Brain microvascular endothelial cell (primary cell): ENCODE measurements around the gene QSOX2.

Experiments
- DNase-seq: peaks from one replicate; pipeline ENCODE4 v3.0.0-alpha.2; 2020
- H3K27ac ChIP-seq: fragments of 250-450 bp; sonication (Bioruptor Pico); 2 replicates; pipeline ENCODE4 v1.5.1; 2020; ENCODE audit warnings: mild to moderate bottlenecking, moderate library complexity
- H3K27me3 ChIP-seq: fragments of 250-450 bp; sonication (Bioruptor Pico); replicated peaks from 2 replicates; pipeline ENCODE4 v1.5.1; 2020; ENCODE audit warnings: mild to moderate bottlenecking
- H3K36me3 ChIP-seq: fragments of 250-450 bp; sonication (Bioruptor Pico); replicated peaks from 2 replicates; pipeline ENCODE4 v1.5.1; 2020; ENCODE audit warnings: mild to moderate bottlenecking
- H3K4me3 ChIP-seq: 2 replicates; pipeline ENCODE4 v1.5.1; 2011; ENCODE audit warnings: low read depth, mild to moderate bottlenecking, control low read depth, low read length, moderate library complexity
- in situ Hi-C: cut with HindIII; loops from 2 replicates; pipeline ENCODE4 v1.10.0; 2017; ENCODE audit warnings: low sequenced_read_pairs, low pct_ligation_motif_present
- TF ChIP-seq, protein P1 (sequence below): IDR thresholded peaks from 2 replicates; pipeline ENCODE4 v1.5.1; 2011; ENCODE audit warnings: low read depth, mild to moderate bottlenecking, moderate library complexity, low read length, control low read depth, inconsistent platforms; ENCODE audit errors: missing control alignments

QSOX2 gene

DNA sequence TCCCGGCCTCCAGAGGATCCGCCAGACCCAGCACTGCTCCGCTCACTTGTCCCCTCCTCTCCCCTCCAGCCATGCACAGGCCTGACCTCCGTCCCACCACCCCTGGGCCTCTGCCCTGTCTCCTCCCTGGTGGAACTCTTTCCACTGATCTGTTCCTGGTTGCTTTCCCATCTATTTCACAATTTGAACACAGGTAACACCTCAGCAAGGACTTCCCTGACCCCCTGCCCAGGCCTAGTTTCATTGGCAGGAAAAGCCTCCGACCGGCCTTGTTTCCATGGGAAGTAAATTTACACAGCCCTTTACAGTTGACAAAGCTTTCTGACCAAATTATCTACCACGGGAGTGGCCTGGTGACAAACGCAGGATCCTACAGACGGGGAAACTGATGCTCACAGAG lies 14.8 kb downstream of the QSOX2 start:
- no peak overlapping the region for H3K4me3 ChIP-seq
- TF ChIP-seq, protein P1, sequence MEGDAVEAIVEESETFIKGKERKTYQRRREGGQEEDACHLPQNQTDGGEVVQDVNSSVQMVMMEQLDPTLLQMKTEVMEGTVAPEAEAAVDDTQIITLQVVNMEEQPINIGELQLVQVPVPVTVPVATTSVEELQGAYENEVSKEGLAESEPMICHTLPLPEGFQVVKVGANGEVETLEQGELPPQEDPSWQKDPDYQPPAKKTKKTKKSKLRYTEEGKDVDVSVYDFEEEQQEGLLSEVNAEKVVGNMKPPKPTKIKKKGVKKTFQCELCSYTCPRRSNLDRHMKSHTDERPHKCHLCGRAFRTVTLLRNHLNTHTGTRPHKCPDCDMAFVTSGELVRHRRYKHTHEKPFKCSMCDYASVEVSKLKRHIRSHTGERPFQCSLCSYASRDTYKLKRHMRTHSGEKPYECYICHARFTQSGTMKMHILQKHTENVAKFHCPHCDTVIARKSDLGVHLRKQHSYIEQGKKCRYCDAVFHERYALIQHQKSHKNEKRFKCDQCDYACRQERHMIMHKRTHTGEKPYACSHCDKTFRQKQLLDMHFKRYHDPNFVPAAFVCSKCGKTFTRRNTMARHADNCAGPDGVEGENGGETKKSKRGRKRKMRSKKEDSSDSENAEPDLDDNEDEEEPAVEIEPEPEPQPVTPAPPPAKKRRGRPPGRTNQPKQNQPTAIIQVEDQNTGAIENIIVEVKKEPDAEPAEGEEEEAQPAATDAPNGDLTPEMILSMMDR: no peak
- peaks cover 2% of the 10 kb centered on the region for H3K36me3 ChIP-seq
- no peaks in the 10 kb centered on the region for H3K27me3 ChIP-seq
- in situ Hi-C loops: no loop called here
- no peak overlapping the region for H3K27ac ChIP-seq
- DNase-seq: no peak

DNA sequence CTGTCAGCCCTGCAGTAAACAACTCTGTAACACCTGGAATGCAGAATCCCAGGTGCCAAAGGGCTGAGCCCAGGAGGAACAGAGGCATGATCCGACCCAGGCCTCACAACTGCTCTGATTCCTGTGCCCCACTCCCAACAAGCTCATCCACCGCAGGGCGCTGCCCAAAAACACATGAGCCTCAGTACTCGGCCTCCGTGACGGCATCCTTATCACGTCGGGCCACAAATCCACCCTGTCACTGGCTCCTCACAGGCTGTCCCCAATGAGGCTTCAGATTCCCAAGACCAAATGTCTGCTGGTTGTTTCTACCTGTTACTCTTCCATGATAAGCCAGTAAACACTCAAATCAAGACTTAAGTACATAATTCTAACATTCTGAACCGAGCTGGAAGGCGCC lies 15.2 kb downstream of the QSOX2 start:
- TF ChIP-seq, protein P1: no peak
- H3K27ac ChIP-seq: no peak overlapping the region
- in situ Hi-C loops: no loop called here
- no peaks in the 10 kb centered on the region for H3K27me3 ChIP-seq
- peaks cover 2% of the 10 kb centered on the region for H3K36me3 ChIP-seq
- H3K4me3 ChIP-seq: no peak overlapping the region
- DNase-seq: no peak

DNA sequence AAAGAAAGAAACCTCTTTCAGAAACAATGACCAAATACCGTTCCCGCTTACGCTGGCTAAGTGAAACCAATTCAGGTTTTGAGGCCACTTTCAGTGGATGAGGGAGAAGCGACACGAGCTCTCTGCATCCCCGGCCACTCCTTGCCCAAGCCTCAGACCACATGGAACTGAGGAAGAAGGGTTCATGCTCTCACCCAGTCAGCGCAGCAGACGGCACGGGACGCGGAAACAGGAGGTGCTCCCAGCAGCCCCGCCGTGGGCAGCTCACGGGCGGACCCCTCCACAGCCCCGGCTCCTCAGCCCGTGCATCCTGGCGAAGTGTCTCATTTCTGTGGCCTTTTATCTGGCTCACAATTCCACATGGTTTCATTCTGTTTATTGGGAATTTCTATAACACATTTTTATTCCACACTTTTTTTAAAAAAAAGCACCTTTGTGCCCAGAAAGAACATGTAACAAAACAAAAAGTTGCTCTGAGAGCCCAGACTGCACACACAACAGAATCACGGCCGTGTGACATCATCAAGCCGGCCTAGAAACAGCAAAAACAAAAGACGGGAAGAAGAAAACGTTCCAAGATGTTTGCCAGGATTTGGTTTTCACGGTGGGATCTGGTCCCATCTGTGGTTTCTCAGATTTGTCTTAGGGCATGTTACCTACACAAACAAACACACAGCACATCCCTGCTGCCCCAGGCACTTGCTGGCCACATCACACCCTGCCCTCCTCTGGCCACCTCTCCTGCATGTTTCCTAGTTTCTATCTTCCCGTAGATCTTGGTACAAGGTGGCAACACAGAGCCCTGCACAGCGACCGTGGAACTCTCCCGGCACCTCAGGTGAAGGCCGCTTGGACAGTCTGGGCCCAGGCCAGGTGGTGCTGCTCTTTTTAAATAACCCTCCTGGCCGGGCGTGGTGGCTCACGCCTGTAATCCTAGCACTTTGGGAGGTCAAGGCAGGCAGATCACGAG lies 16.2 kb downstream of the QSOX2 start:
- Histone ChIP-seq H3K27me3 (no peaks in the 10 kb centered on the region), H3K27ac (no peak overlapping the region), H3K36me3 (no peaks in the 10 kb centered on the region), H3K4me3 (no peak overlapping the region)
- TF ChIP-seq, protein P1: no peak
- DNase-seq: no peak
- in situ Hi-C loops: no loop called here

DNA sequence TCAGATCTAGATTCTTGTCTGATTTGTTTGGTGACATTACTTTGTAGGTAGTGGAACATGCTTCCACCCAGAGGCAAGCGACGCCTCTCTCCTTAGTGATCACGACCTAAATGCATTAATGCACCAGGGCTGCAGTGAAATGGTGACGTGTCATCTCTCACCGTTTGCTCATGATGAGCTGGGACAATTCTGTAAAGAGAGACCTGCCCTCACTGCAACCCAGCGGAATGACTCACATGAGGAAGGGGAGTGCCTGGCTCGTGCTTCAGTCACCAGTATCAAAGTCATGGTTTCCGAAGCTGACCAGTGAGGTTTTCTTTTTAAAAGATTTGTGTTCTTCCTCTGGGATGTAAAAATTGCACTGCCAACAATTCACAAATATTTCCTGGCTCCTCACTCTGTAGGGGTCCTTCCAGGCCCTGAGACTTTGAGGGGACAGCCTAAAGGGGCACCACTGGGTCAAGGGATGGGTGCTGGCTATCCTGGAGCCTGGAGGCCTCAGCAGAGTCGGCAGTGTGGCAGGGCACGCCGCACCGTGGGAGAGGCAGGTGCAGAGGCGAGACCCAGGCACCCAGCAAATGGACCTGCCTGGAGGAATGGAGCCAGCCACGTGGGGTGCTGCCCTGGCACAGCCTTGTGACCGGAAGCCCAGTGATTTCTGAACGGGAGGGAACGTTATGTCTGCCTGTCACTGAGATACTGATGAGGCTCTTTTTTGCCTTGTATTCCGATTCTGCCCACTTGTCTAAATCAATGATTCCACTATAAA lies 17.3 kb downstream of the QSOX2 start:
- no peaks in the 10 kb centered on the region for H3K27me3 ChIP-seq
- TF ChIP-seq, protein P1: no peak
- no peaks in the 10 kb centered on the region for H3K36me3 ChIP-seq
- no peak overlapping the region for H3K4me3 ChIP-seq
- peak; percentile 75 for DNase-seq
- H3K27ac ChIP-seq: no peak overlapping the region
- in situ Hi-C loops: no loop called here

DNA sequence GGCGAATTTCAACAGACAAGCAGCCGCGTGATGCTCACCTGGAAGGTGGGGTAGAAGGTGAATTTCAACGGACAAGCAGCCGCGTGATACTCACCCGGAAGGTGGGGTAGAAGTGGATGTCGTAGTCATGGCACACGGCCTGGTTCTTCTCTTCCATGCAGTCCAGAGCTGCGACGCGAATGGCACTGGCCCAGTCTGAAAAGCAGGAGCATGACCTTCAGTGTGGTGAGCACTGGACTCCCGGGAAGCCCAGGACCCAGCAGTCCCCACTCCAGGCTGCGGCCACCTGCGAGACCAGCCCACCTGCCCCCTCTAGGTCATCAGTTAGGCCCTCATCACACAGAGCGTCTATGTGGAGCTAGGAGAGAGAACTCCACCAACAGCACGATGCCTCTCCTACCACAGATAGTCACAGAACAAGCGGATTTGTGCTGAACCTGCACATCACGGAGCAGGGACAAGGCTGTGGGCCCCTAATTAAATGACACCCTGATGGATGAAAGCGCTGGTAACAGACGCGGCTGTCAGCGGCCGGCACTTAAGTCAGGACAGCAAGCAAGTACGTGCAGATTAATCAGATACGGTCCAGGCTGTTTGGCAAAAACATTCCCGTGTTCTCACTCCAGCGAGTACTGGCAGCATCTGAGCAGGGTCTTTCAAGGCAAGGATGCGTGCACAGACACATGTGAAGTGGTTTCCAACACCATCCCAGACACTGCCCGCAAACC lies 18.8 kb downstream of the QSOX2 start:
- Histone ChIP-seq H3K27me3 (no peaks in the 10 kb centered on the region), H3K27ac (no peak overlapping the region), H3K4me3 (no peak overlapping the region), H3K36me3 (peaks cover 4% of the 10 kb centered on the region)
- no peak for DNase-seq
- TF ChIP-seq, protein P1: no peak
- in situ Hi-C loops: no loop called here
